ENCODE results near the gene NMNAT2. TPM values are rescaled to one million over a fixed set of nuclear protein-coding genes. Genes with fewer than 3 reads are reported as not detected.

The NMNAT2 gene
- total RNA-seq, 4 donors from 2014 or later: 0.20 to 0.48 (median 0.27) TPM; not detected in 1

GRCh38 chr1:183227422-183228346 is 190.5 kb downstream of the NMNAT2 start:
- peaks cover 0 to 8% (median 2%) of the 10 kb centered on the region in 4 donors for H3K4me1 ChIP-seq
- H3K27me3 ChIP-seq: no peaks in the 10 kb centered on the region
- no peaks in the 10 kb centered on the region for H3K36me3 ChIP-seq
- no peak overlapping the region for H3K27ac ChIP-seq
- no peak for TF ChIP-seq EP300 (IDR thresholded peaks at IDR 0.05; ENCODE audit: low read depth)
- TF ChIP-seq CTCF (IDR thresholded peaks at IDR 0.05): peak; percentile 62 to 75 (median 67)
- TF ChIP-seq POLR2AphosphoS5 (IDR thresholded peaks at IDR 0.05): no peak
- no peak for TF ChIP-seq POLR2A (IDR thresholded peaks at IDR 0.05)
- intact Hi-C loops (cut with DNase I; ENCODE audit: low total_unique reads): no loop called here
- in situ Hi-C loops (cut with MboI; ENCODE audit: low pct_ligation_motif_present in 1 of 4, low pct_unique_long_range_greater_than_20kb in 1 of 4, low sequenced_read_pairs in 3 of 4): loop anchor here (10.0 to 25.0 kb wide), 2 partner anchors 263 to 265 kb away; partner anchors contain the start of gene SHCBP1L (in 3 of the 4)
- WGBS, 2 donors (ENCODE audit: low coverage in 1 of 2): 64 to 87% methylated on average over 3 to 16 of the region's 16 CpGs
- no peaks in the 10 kb centered on the region for H3K9me3 ChIP-seq
- peak; percentile 56 for DNase-seq
- H3K4me3 ChIP-seq: no peak overlapping the region

- Histone ChIP-seq H3K36me3 (no peaks in the 10 kb centered on the region), H3K4me1 (peaks cover 0 to 8% (median 2%) of the 10 kb centered on the region in 4 donors), H3K27me3 (no peaks in the 10 kb centered on the region), H3K4me3 (no peak overlapping the region), H3K9me3 (no peaks in the 10 kb centered on the region), H3K27ac (no peak overlapping the region)
- 59 to 61% methylated on average over 4 of the region's 4 CpGs for WGBS, 2 donors (ENCODE audit: low coverage in 1 of 2)
- intact Hi-C loops (cut with DNase I; ENCODE audit: low total_unique reads): no loop called here
- DNase-seq: no peak
- TF ChIP-seq CTCF (IDR thresholded peaks at IDR 0.05) (no peak), POLR2AphosphoS5 (IDR thresholded peaks at IDR 0.05) (no peak), POLR2A (IDR thresholded peaks at IDR 0.05) (no peak), EP300 (IDR thresholded peaks at IDR 0.05; ENCODE audit: low read depth) (no peak)
- in situ Hi-C loops (cut with MboI; ENCODE audit: low pct_ligation_motif_present in 1 of 4, low pct_unique_long_range_greater_than_20kb in 1 of 4, low sequenced_read_pairs in 3 of 4): loop anchor here (10.0 to 25.0 kb wide), 2 partner anchors 262 to 265 kb away; partner anchors contain the start of gene SHCBP1L (in 3 of the 4)
Observed at GRCh38 chr1:183226963-183227362, 191.2 kb downstream of the NMNAT2 start.

GRCh38 chr1:183226361-183226760 is 191.8 kb downstream of the NMNAT2 start:
- in situ Hi-C loops (cut with MboI; ENCODE audit: low pct_ligation_motif_present in 1 of 4, low pct_unique_long_range_greater_than_20kb in 1 of 4, low sequenced_read_pairs in 3 of 4): loop anchor here (10.0 to 25.0 kb wide), 2 partner anchors 262 to 264 kb away; partner anchors contain the start of gene SHCBP1L (in 3 of the 4)

More at GRCh38 chr1:183226361-183226760, 191.8 kb downstream of the NMNAT2 start:
- no peak overlapping the region for H3K27ac ChIP-seq
- no peaks in the 10 kb centered on the region for H3K27me3 ChIP-seq
- no peak overlapping the region for H3K4me3 ChIP-seq
- H3K4me1 ChIP-seq: peaks cover 0 to 8% (median under 1%) of the 10 kb centered on the region in 4 donors
- no peaks in the 10 kb centered on the region for H3K36me3 ChIP-seq
- 78 to 83% methylated on average over 2 to 4 of the region's 4 CpGs for WGBS, 2 donors (ENCODE audit: low coverage in 1 of 2)
- H3K9me3 ChIP-seq: no peaks in the 10 kb centered on the region
- intact Hi-C loops (cut with DNase I; ENCODE audit: low total_unique reads): no loop called here
- TF ChIP-seq EP300 (IDR thresholded peaks at IDR 0.05; ENCODE audit: low read depth) (no peak), POLR2AphosphoS5 (IDR thresholded peaks at IDR 0.05) (no peak), POLR2A (IDR thresholded peaks at IDR 0.05) (no peak), CTCF (IDR thresholded peaks at IDR 0.05) (no peak)
- no peak for DNase-seq

All from transverse colon (tissue), 4 donors.